SU-DHL-6 (cell line): ENCODE results near the gene GLG1.

Experiments
- H2AFZ ChIP-seq: fragments of 200-600 bp; sonication (generic); 2 replicates; pipeline ENCODE4 v1.6.1; 2014; ENCODE audit warnings: low read depth, mild to moderate bottlenecking, moderate library complexity, mixed read lengths, antibody characterized with exemption, low read length; ENCODE audit not compliant: severe bottlenecking
- H3F3A ChIP-seq: fragments of 200-600 bp; shearing (Covaris generic); 2 replicates; pipeline ENCODE4 v1.6.0; 2016; ENCODE audit warnings: antibody characterized with exemption, mild to moderate bottlenecking; ENCODE audit not compliant: insufficient read depth
- H3K27ac ChIP-seq: fragments of 200-600 bp; sonication (generic); 2 replicates; pipeline ENCODE4 v1.5.1; 2016; ENCODE audit warnings: low read depth, mild to moderate bottlenecking, low read length, moderate library complexity, mixed read lengths
- H3K27me3 ChIP-seq: fragments of 200-600 bp; sonication (generic), shearing (Covaris generic); 2 replicates; pipeline ENCODE4 v1.6.0; 2014; ENCODE audit warnings: mild to moderate bottlenecking, low read length
- H3K36me3 ChIP-seq: fragments of 200-600 bp; sonication (generic); 2 replicates; pipeline ENCODE4 v1.6.1; 2014; ENCODE audit warnings: mild to moderate bottlenecking, low read length, mixed read lengths
- H3K4me2 ChIP-seq: fragments of 300-600, 200-600 bp; shearing (Covaris generic), sonication (generic); 2 replicates; pipeline ENCODE4 v1.6.0; 2014; ENCODE audit warnings: low read length, low read depth, mild to moderate bottlenecking; ENCODE audit not compliant: poor library complexity, severe bottlenecking
- H3K4me3 ChIP-seq: fragments of 200-600 bp; sonication (generic); 2 replicates; pipeline ENCODE4 v1.5.1; 2014; ENCODE audit warnings: antibody characterized with exemption, low read length, mild to moderate bottlenecking, mixed read lengths; ENCODE audit not compliant: insufficient read depth, poor library complexity, severe bottlenecking
- H3K79me2 ChIP-seq: fragments of 200-600 bp; sonication (generic); 2 replicates; pipeline ENCODE4 v1.6.1; 2014; ENCODE audit warnings: mild to moderate bottlenecking, low read length, moderate library complexity; ENCODE audit not compliant: insufficient read depth
- H3K9ac ChIP-seq: fragments of 200-600 bp; sonication (generic); 2 replicates; pipeline ENCODE4 v1.7.0; 2014; ENCODE audit warnings: mild to moderate bottlenecking, low read length
- H3K9me2 ChIP-seq: fragments of 200-600 bp; sonication (generic); replicated peaks from 2 replicates; pipeline ENCODE4 v1.6.1; 2014; ENCODE audit warnings: low read length; ENCODE audit not compliant: insufficient read depth
- H3K9me3 ChIP-seq: fragments of 200-600 bp; sonication (generic); 2 replicates; pipeline ENCODE4 v1.6.1; 2014; ENCODE audit warnings: low read length, mixed read lengths; ENCODE audit not compliant: insufficient read depth
- H4K20me1 ChIP-seq: fragments of 200-600 bp; sonication (generic); 2 replicates; pipeline ENCODE4 v1.6.1; 2014; ENCODE audit warnings: low read depth, mild to moderate bottlenecking, antibody characterized with exemption, low read length, moderate library complexity, mixed read lengths
- CTCF ChIP-seq: fragments of 200-600 bp; sonication (generic); IDR thresholded peaks from one replicate; pipeline ENCODE4 v1.5.1; 2017; ENCODE audit warnings: antibody characterized with exemption, mild to moderate bottlenecking, low read length, moderate library complexity; ENCODE audit not compliant: insufficient read depth, poor library complexity, severe bottlenecking
- EZH2phosphoT487 ChIP-seq: fragments of 200-600 bp; sonication (generic), shearing (Covaris generic); conservative IDR thresholded peaks from 2 replicates; pipeline ENCODE4 v1.6.1; 2018; ENCODE audit warnings: mild to moderate bottlenecking, antibody characterized with exemption, low read length, moderate library complexity, mixed read lengths

The GLG1 gene

GRCh38 chr16:74608944-74609343, 2.0 kb upstream of the GLG1 start:
- no peak overlapping the region for H3K9ac ChIP-seq
- no peak overlapping the region for H3K4me3 ChIP-seq

GRCh38 chr16:74608381-74608780, 1.5 kb upstream of the GLG1 start:
- Histone ChIP-seq H3K4me2 (no peak overlapping the region), H3K27ac (no peak overlapping the region), H3K9me3 (no peaks in the 10 kb centered on the region), H3K79me2 (peaks cover 29% of the 10 kb centered on the region), H3K9ac (no peak overlapping the region), H3K27me3 (no peaks in the 10 kb centered on the region), H3K9me2 (no peaks in the 10 kb centered on the region), H3K4me3 (no peak overlapping the region), H4K20me1 (no peaks in the 10 kb centered on the region), H3K36me3 (no peaks in the 10 kb centered on the region), H2AFZ (no peak overlapping the region), H3F3A (0 out of 2 replicates have a peak, but pooled peaks cover 6% of the 10 kb centered on the region)
- no peak for TF ChIP-seq CTCF

More at GRCh38 chr16:74608944-74609343, 2.0 kb upstream of the GLG1 start:
- no peaks in the 10 kb centered on the region for H3K27me3 ChIP-seq
- H3K9me2 ChIP-seq: no peaks in the 10 kb centered on the region
- peaks cover 24% of the 10 kb centered on the region for H3K79me2 ChIP-seq
- no peak overlapping the region for H2AFZ ChIP-seq
- no peaks in the 10 kb centered on the region for H3K9me3 ChIP-seq
- no peaks in the 10 kb centered on the region for H4K20me1 ChIP-seq
- 0 out of 2 replicates have a peak, but pooled peaks cover 6% of the 10 kb centered on the region for H3F3A ChIP-seq
- H3K4me2 ChIP-seq: no peak overlapping the region
- no peak overlapping the region for H3K27ac ChIP-seq
- no peaks in the 10 kb centered on the region for H3K36me3 ChIP-seq
- TF ChIP-seq CTCF: no peak
- no peak for TF ChIP-seq EZH2phosphoT487

GRCh38 chr16:74607962-74608356, 1.0 kb upstream of the GLG1 start:
- Histone ChIP-seq H3K79me2 (peaks cover 30% of the 10 kb centered on the region), H3K27me3 (no peaks in the 10 kb centered on the region), H4K20me1 (no peaks in the 10 kb centered on the region), H3K27ac (no peak overlapping the region), H3K4me3 (no peak overlapping the region), H3K9me3 (no peaks in the 10 kb centered on the region), H3F3A (0 out of 2 replicates have a peak, but pooled peaks cover 6% of the 10 kb centered on the region), H2AFZ (peak overlapping the region; percentile 99), H3K9me2 (no peaks in the 10 kb centered on the region), H3K9ac (no peak overlapping the region), H3K36me3 (no peaks in the 10 kb centered on the region), H3K4me2 (no peak overlapping the region)
- TF ChIP-seq EZH2phosphoT487 (no peak), CTCF (no peak)
